ENCODE measurements around the gene NUDT22. TPM values are rescaled to one million over a fixed set of nuclear protein-coding genes. Genes with fewer than 3 reads are reported as not detected.

Gene NUDT22
- total and polyA plus RNA-seq, 2 of the 8 experiments (the other 6 are each of a cell fraction or from before 2014, with no cell fraction given) = 43.4 to 69.0 TPM

DNA sequence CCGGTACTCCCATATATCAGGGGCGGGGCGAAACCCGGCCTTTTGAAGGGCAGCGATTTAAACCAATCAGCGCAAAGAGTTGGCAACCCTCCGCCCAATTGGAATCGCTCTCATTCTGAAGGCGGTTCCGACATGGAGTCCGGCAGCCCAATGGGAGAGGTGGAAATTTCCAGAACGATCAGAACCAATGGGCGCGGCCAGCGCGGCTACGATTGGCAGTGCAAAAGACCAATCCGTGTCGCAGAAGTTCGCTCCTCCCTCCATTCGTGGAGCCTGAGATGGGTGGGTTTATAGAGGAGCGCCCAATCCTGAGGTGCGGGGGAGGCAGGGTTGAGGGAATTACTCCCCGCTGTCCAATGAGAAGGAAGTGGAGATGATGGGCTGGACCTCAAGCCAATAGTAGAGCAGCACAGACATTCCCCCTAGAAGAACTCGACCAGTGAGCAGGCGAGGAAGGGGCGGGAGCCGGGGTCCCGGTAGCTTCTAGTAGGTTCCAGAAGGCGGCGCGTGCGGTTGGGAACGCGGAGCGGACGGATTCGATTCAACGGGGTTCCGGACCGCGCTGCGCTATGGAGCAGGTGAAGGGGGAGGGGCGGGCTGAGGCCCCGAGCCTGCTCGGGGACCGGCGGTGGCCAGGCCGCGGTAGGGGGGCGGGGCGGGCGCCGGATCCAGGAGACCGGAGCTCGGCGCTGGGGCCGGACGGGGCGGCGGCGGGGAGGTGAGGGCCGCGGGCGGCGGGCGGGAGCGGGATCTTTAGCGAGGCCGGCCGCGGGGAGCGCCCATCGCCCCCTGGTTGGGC lies 40.2 kb upstream of the NUDT22 start, which contains the start of gene STIP1 (continued):
- TF ChIP-seq CBX8 (IDR thresholded peaks at IDR 0.05; ENCODE audit: borderline replicate concordance, low read depth, low read length) (no peak), RXRA (IDR thresholded peaks at IDR 0.05; ENCODE audit: insufficient read depth, low read depth, low read length) (no peak), EP300 (IDR thresholded peaks at IDR 0.05; ENCODE audit: borderline replicate concordance in 1 of 2, low read depth in 2 of 2, low read length in 2 of 2) (0 out of 3 replicates have a peak, but pooled peaks of 1 of the 2 experiments have one; percentile 9), SIN3A (conservative IDR thresholded peaks at IDR 0.05 in 1 of 2, IDR thresholded peaks at IDR 0.05 in 1 of 2; ENCODE audit: low read depth in 1 of 2, low read length in 2 of 2) (peak; percentile 11 to 89; a peak in 1 of 4 replicates), SP1 (IDR thresholded peaks at IDR 0.05; ENCODE audit: low read depth, low read length) (peak; percentile 99), YY1 (IDR thresholded peaks at IDR 0.05; ENCODE audit: low read depth, low read length) (0 out of 2 replicates have a peak, but pooled peaks have one; percentile 8), TCF12 (IDR thresholded peaks at IDR 0.05; ENCODE audit: low read depth, low read length) (peak; percentile 40; the same call in 1 of the 2 replicates), BACH1 (IDR thresholded peaks at IDR 0.05; ENCODE audit: low read length) (no peak), SP4 (IDR thresholded peaks at IDR 0.05; ENCODE audit: low read length) (peak; percentile 86; the same call in 1 of the 2 replicates), HDAC6 (IDR thresholded peaks at IDR 0.05; ENCODE audit: low read depth, low read length) (no peak), POLR2AphosphoS5 (IDR thresholded peaks at IDR 0.05; ENCODE audit: low read depth, low read length) (peak; percentile 87; the same call in 1 of the 2 replicates), MAFK (IDR thresholded peaks at IDR 0.05; ENCODE audit: low read depth, low read length) (no peak), SP2 (IDR thresholded peaks at IDR 0.05; ENCODE audit: low read length) (peak; percentile 98), CTBP2 (IDR thresholded peaks at IDR 0.05; ENCODE audit: borderline replicate concordance, insufficient read depth, insufficient read length, low read length) (no peak)
- TF ChIP-seq, protein P1, sequence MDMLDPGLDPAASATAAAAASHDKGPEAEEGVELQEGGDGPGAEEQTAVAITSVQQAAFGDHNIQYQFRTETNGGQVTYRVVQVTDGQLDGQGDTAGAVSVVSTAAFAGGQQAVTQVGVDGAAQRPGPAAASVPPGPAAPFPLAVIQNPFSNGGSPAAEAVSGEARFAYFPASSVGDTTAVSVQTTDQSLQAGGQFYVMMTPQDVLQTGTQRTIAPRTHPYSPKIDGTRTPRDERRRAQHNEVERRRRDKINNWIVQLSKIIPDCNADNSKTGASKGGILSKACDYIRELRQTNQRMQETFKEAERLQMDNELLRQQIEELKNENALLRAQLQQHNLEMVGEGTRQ (IDR thresholded peaks at IDR 0.05; ENCODE audit: low read length) = no peak
- TF ChIP-seq, protein P2, sequence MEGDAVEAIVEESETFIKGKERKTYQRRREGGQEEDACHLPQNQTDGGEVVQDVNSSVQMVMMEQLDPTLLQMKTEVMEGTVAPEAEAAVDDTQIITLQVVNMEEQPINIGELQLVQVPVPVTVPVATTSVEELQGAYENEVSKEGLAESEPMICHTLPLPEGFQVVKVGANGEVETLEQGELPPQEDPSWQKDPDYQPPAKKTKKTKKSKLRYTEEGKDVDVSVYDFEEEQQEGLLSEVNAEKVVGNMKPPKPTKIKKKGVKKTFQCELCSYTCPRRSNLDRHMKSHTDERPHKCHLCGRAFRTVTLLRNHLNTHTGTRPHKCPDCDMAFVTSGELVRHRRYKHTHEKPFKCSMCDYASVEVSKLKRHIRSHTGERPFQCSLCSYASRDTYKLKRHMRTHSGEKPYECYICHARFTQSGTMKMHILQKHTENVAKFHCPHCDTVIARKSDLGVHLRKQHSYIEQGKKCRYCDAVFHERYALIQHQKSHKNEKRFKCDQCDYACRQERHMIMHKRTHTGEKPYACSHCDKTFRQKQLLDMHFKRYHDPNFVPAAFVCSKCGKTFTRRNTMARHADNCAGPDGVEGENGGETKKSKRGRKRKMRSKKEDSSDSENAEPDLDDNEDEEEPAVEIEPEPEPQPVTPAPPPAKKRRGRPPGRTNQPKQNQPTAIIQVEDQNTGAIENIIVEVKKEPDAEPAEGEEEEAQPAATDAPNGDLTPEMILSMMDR (IDR thresholded peaks at IDR 0.05; ENCODE audit: control extremely low read depth in 1 of 3, insufficient read depth in 1 of 3, low read depth in 1 of 3, low read length in 3 of 3) = peak; percentile 35 to 50 (median 42)
- TF ChIP-seq, protein P3, sequence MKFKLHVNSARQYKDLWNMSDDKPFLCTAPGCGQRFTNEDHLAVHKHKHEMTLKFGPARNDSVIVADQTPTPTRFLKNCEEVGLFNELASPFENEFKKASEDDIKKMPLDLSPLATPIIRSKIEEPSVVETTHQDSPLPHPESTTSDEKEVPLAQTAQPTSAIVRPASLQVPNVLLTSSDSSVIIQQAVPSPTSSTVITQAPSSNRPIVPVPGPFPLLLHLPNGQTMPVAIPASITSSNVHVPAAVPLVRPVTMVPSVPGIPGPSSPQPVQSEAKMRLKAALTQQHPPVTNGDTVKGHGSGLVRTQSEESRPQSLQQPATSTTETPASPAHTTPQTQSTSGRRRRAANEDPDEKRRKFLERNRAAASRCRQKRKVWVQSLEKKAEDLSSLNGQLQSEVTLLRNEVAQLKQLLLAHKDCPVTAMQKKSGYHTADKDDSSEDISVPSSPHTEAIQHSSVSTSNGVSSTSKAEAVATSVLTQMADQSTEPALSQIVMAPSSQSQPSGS (IDR thresholded peaks at IDR 0.05; ENCODE audit: low read length) = no peak

Data from H1 (cell line).